Activated CD4-positive, alpha-beta T cell treated with anti-CD3 and anti-CD28 coated beads for 4 hours (primary cell): ENCODE data around the gene ITGB8.
"Not testable (repeated sequence)": the region's sequence is repeated elsewhere in the genome, so short reads cannot be mapped to it uniquely, and the experiment has no call there.

ENCODE experiments used
- DNase-seq, 2 donors: peaks; one replicate each; pipeline ENCODE4 v3.0.0-alpha.2; 2020

ITGB8 gene

DNA sequence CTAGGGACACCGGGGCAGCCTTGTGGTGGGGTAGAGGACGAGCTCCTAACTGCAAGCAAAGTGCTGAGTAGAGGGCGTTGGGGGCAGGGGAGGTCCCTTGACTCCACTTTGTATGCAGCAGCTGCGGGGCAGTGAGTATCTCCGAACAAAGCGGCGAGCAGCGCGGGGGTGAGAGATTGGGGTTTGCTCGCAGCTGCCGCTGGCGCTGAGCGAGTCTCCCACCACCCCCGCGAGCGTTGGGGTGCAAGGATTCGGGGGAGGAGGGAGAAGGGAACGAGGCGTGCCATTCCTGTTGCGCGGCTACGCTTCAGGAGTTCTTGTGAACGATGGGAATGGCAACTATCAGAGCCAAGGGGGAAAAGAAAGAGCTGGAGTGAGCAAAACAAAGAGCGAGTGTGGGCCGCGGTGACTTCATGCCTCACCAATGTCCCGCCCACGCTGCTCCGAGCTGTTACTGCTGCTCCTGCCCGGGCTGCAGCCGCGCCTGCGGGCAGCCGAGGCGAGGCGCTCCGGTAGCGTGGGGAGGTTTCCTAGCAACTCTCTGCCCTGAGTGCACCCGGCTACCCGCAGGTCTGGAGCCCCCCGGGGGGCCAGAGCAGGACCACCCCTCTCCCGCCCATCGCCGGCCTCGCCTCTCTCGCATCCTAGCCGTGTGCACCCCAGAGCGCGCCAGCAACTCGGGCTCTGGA, at the start of gene ITGB8:
Gene ITGB8 (plus strand): TSS at position 662 of the 689 bp plus-strand sequence. CDS start 907 bp downstream, outside the sequence.
- peak; percentile 34 to 46 for DNase-seq

DNA sequence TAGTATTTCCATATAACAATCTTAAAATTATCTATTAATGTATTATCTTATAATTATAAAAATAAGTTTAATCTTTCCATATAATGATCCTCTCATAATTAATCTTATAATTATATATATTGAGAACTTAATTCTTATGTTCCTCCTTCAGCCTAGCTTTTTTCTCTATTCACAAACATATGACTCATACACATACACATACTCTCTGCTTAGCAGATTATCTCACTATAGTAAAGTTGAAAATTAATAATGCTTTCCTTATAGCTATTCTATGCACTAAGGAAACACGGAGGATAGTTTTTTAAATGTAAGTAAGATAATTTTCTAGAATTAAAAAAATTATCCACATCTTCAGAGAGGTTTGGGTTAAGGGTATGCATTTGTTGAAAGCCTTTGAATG, 47.7 kb upstream of the ITGB8 start:
- no peak for DNase-seq

DNA sequence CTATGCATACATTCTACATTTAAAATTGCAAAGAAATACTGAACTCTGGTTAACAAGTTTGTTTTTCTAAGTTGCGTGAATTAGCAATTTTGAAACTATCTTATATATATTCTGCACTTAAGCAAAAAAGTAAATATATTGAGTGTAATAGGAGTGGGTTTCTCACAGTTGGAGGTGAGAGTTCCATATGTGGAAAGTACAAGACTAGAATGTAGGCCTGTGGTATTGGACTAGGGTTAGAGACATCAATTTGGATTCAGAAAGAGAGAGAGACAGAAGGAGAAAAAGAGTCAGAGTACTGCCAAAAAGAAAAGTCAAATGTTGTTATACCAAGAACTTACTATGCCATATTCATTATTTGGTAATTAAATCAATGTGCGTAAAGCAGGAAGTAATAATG, 47.3 kb upstream of the ITGB8 start:
- no peak for DNase-seq

DNA sequence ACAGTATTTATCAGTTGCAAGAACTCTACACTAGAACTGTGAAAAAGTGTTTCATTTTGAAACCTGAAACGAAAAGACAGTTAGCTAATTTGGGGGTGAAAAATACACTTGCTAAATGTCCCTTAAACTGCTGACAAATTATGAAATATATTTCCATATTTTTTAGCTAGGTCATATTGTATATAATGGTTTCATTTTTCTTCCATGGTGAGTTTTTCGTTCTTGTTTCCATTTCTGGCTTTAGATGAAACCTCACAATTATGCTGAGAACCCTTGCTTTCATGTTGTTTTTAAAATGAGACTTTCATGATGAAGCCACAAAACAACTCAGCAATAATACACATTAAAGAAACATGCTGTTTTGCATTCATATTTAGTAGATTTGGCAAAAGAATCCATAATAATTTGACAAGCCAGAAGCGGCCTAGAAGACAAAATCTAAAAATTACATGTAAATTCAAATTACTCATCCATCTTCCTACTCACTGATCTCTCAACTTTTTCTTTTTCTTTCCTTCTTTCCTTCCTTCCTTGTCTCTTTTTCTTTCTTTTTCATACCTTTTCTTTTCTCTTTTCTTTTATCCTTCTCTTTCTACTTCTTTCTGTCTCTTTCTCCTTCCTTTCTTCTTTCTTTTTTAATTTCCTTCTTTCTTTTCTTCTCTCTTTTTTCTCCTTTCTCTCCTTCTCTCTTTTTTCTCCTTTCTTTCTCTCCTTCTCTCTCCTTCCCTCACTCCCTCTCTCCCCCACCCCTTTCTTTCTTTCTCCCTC, 46.5 kb upstream of the ITGB8 start:
- no peak for DNase-seq

DNA sequence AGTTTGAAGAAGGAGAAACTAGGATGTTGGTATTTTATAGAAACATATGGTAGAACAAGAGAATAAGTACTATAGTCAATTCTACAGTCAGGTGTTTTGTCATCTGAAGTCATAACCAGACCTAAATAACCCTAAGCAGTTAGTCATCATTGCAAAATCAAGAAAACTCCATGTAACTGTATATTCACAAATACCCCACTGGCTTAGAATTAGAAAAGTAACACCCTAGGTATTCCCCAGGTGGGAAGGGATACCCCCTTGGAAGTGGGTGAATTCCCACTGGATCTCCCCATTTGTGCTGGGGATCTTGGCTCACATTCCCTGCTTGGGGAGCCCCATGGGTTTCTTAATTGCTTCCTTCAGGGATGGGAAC, 45.9 kb upstream of the ITGB8 start:
- DNase-seq = no peak

DNA sequence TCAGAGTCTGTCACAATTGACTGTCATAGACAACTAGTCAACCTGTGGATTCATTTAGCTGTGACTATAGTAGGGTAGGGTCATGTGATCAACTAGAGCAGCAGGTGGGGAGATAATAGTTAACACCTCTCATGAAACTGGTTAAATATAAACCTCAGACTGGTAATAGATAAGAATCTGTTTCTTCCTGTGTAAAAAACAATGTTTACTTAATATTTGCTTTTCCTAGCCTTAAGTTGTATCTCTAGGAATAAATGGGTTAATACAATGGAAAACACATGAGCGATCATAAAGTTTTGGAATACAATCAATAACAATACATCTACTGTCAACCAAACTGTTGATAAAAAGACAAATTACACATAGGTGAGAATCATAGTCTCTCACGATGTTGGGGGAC, 43.4 kb upstream of the ITGB8 start:
- DNase-seq = no peak

DNA sequence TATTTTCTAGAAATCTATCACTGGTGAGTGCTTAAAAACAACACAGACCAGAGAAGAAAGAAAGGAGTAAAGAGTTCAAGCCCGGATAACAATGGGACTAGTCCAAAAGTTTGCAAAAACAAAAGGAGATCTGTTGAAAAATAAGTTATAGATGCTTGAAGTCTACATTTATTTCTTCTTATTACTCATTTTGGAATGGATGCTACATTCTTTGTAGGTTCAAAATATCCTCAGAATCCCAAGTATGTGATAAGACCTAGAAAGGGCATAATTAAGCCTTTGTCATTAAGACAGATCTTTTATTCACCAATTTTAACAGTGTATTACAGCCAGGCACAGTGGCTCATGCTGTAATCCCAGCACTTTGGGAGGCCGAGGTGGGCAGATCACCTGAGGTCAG, 42.7 kb upstream of the ITGB8 start:
- DNase-seq = no peak

DNA sequence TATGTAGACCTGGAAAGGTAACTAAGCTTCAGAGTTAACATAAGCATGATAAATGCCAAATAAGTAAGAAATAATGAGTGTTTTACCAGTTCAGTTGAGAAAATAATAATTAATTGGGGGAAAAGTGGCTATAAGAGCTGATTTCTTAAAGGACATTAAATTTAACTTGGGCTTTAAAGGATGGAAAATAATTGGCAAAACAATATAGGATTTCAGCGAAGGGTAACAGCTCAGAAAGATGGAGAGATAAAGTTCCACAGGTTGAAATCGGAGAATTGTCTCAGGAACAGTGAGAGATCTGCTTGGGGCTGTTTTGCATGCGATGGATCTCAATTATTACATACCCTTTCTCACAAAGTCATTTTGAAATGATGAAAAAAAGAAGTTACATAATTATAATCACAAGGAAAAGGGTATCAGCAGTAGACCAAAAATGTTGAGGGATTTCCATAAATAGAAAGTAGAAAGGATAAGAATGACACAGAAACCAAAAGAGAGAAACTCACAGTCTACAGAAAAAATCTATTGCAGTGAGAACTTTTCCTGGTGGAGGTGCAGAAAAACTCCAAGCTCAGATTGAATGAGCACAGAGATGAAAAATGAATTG, 40.1 kb upstream of the ITGB8 start:
- no peak for DNase-seq

DNA sequence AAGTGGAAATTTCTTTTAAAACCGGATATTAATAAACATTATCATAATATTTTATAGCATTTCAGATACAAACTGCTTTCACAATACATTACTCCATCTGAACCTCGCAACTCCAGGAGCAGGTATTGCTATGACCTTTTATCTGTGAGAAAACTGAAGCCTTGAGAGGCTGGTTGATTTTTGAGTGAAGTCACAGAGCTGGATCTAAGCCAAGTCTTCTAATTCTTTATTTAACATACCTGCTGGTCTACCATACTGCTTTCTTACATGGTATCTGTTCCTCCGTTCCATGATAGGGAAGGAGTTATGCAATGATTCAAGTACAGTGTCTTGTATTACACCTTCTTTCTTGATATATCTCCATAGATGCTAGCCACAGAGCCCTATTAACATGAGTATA, 37.4 kb upstream of the ITGB8 start:
- DNase-seq = no peak

DNA sequence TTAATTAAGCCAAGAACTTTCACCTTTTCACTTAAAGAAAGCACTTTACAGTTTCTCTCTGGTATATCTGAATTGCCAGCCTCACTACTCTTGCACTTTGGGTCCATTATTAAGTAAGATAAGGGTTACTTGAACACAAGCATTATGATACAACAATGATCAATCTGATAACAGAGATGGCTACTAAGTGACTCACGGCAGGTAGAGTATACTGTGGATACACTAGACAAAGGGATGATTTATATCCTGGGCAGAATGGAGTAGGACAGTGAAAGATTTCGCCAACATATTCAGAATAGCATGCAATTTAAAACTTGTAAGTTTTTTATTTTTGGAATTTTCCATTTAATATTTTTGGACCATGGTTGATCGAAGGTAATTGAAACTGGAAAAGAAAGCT, 34.3 kb upstream of the ITGB8 start:
- DNase-seq = no peak

DNA sequence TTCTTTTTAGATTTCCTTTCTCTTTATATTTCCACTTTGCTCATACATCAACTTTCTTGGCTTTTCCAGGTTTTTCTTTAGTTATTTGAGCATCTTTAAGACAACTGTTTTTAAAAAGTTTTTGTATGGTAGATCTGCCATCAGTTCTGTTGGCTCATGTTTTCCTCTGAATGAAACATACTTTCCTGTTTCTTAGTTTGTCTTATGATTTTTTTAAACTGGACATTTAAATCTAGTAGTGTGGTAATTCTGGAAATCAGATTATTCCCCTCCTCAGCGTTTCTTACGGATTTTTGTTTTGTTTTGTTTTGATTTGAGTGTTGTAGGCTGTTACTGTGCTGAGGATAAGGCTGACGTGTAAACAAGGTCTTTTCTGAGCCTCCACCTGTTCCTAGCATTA, 33.8 kb upstream of the ITGB8 start:
- DNase-seq = no peak

DNA sequence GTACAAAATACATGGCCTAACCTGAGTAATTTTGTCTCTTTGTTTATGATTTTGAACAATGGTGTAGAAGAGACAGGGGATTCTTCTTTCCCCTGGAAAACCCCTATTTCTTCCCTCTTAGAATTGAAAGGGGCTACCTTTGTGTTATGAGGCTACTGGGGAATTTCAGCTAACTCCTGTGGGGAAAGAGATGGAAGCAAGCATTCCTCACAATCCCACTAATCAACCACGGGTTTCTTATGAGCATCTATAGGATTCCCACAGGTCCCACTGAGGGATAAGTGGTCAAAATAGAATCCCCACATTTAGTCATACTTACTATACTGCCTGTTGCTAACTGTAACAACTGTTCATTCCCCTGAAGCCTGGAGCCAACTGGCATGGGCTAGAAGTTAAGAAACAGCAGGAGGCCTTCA, 32.2 kb upstream of the ITGB8 start:
- DNase-seq = no peak

DNA sequence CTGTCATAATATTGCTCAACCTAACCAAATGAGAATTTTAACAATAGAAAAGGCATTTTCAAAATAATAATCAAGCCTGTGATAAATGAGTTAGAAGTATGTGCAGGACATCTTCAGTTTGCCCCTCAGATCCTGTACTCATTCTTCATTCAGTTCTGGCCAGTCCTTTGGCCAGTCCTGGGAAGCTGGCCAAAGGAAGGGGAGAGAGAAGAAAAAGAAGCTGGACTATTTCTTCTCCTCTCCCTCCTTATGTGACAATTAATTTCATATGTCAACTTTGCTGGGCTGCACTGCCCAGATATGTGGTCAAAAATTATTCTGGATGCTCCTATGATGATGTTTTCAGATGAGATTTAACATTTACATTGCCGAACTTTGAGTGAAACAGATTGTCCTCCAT, 31.6 kb upstream of the ITGB8 start:
- no peak for DNase-seq

DNA sequence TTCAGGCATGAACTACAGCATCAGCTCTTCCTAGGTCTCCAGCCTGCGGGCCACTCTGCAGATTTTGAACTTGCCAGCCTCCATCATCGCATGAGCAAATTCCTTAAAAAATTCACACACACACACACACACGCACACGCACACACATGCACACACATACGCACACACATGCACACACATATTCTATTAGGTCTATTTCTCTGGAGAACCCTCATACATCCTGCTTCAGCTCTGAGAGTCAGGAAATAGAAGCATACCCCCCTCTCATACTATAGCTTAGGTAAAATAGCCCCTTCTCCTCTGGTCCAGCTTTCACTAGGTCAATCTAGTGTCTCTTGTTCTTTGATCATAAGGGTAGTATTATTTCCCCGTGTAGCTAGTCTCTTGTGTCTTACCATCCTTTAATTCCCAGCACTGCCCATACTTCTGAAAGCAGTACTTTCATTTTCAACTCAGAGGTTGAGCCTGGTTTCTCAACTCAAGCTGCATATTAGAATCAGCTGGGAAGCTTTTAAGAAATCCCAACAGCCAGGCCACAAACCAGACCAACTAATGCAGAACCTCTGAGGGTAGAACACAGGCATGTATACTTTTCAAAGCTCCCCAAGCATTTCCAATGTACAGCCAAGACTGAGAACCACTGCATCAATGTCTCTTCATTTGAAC, 30.9 kb upstream of the ITGB8 start:
- DNase-seq = no peak

DNA sequence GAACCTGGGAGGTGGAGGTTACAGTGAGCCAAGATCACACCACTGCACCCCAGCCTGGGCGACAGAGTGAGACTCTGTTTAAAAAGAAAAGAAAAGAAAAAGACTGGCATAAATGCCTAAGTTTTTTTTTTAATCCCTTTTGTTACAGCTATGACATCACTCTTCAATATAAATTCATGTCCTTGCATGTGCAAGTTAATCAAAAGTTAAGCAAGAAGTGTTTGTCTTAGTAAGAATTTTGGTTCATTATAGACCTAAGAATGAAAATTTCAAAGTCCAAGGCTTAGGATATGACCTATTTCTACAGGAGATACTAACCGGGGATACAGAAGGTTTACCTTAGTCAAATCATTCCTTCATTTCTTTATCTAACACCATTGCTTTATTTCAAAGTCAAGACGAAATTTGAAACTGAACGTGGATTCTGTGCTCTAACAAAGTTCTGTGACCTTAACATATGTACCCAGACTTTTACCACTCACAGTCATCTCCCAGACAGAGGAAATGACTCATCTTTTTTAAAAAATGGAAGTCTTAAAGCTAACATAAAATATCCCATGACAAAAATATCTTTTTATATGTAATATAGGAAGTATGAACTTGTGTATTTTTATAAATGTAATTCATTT, 29.3 kb upstream of the ITGB8 start:
- no peak for DNase-seq

DNA sequence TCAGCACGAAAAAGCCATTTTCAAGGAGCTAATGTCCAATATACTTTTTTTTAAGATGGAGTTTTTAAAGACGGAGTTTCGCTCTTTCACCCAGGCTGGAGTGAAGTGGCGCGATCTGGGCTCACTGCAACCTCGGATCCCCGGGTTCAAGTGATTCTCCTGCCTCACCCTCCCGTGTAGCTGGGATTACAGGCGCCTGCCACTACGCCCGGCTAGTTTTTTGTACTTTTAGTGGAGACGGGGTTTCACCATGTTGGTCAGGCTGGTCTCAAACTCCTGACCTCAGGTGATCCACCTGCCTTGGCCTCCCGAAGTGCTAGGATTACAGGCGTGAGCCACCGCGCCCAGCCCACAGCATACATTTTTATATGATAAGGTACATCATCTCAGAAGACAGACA, 28.4 kb upstream of the ITGB8 start:
- DNase-seq = not testable (repeated sequence)

DNA sequence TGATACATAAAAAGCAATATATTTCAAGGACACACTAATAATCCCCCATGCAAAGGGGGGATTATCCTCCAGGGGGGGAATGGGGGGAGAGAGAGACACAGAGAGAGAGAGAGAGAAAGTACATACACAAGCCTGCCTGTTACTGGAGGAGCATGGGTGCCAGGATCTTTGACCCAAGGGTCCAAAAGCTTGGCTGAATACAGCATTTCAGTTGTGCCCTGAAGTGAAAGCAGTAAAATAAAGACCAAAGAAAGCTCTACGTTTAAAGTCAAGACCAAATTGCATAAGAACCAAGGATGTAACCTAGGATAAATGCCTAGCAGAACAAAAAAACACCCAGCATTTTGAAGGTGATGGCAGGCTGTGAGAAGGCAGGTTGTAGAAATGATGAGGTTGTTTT, 27.8 kb upstream of the ITGB8 start:
- DNase-seq = no peak

DNA sequence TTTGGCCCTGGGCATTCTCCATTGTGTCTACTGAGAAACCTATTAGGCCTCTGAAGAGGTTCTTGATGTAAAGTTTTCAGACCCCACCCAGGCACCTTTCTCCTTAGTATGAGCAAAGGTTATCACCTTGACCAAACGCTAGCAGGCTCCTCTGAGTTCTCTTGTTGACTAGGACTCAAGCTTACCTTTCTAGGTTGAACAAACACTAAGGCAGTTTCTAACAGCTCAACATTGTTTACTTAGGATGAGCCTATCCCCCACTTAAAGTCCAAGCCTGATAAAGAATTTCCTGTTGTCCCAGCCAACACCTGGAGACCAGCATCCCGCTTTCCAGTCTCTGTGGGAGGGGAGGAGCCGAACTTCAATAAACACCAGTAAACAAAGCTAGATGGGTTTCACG, 26.3 kb upstream of the ITGB8 start:
- DNase-seq = no peak

DNA sequence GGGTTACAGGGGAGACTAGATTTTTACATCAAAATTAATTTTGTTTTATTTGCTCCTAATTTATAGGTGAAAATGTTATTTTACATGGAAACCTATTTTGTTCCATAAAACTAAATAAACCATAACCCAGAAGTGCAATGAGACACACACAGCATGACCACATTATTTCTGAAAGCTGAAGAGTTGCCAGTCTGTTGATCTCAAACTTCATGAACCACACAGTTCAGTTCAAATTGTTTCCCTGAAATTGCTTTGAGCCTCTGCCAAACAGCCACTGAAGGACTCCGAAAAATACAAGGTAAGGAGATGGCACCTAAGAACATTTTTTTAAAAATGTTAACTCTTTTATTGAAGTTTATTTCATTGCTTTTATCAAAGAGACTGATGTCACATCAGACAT, 25.0 kb upstream of the ITGB8 start:
- DNase-seq = no peak

DNA sequence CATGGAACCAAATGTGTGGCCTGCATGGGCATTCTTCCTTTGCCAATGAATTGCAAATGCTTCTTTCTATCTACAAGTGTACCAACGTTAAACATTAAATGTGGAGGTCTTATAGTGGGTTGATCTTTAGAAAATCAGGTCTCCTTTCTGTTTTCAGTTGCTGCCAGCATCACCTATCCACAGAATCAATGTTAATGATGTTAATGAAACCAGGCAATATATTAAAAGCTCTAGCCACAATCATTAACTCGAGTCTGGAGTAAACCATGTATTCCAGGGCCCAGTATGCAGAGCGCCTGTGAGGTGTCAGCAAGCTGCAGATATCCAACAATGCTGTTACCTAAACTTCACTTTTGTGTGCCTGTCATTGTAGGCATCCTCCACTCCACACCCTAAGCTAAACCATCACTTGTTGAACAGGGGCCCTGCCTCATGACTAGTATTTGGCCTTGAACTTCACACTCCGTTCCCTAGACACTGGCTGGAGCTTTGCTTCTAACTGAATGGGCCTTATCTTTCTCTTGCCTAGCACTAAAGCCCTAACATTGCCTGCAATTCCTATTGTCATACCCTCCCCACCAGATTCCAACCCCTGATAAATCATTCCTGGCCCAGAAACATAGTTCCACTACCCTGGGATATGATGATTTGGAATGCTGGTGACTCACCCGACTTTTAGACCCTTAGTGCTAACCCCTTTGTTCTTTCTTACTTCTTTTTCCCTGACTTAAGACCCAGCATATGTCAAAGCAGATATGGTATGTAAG, 24.3 kb upstream of the ITGB8 start:
- no peak for DNase-seq

DNA sequence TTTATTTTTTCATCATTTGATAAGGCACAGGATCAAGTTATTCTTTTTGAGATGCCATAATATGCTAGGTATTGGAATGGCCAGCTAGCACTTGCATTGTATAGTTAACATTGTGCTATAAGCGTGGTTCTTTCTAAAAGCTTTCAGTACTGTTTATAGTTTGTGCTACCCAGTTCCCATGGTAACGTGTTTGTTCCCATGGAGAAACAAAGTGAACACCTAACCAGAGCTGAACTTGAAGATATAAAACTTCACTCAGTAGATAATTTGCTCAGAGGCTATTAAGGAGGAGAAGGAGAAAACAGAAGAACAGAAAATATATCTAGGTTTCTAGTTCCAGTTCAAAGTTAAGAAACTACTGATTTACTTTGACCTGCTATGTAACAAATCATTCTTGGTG, 23.6 kb upstream of the ITGB8 start:
- no peak for DNase-seq

DNA sequence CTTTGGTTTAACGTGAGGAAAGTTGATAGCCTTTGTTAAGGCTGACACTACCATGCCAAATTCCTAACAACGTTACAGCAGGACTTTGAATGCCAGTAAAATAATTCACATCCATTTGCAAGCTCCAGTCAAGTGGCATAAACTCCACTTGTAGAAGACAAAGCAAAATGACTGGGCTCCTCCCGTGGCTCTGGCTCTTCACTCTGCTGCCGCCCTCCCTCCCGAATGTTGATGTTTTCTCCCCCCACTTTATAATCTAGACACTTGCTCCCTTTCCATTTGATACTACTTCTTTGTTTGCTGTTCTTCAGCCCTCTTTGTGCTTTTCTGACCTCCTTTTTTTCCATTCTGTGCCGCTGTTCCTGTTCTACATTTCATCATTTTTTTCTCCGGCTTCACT, 22.8 kb upstream of the ITGB8 start:
- no peak for DNase-seq

DNA sequence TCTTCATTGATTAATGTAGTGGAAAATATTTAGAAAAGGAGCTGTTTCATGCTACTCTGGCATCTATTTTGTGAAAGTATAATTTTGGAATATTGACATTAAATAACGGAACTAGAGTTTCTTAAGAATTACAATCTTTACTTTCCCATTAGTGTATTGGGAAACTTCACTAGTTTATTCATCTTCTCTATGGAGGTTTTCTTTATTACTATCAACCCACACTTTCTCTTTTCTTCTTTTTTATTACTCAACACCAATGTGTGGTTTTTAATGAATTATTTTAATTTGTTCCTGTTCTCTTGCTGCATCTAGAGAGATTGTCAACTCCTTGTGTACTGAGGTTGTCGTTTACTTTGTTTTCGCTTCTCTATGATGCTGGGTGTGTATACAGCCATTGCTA, 20.4 kb upstream of the ITGB8 start:
- no peak for DNase-seq
